ENCODE measurements around the gene VDAC2.

DNA sequence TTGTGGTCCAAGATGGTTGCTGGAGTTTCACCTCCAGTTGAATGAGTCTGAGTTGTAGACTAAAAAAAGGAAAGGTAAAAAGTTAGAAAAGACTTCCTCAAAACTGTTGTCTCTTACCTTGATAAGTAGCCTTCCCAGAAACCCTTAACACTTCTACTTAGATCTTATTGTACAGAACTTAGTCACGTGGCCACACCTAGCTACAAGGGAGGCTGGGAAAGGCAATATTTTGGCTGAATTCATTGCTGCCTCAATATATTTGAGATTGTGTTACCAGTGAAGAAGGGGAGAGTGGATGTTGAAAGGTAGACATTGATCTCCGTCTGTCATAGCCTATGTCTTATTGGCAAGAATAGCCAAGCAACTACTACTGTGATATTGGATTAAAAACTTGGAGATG lies 35.5 kb upstream of the VDAC2 start:
- TF ChIP-seq, protein P1, sequence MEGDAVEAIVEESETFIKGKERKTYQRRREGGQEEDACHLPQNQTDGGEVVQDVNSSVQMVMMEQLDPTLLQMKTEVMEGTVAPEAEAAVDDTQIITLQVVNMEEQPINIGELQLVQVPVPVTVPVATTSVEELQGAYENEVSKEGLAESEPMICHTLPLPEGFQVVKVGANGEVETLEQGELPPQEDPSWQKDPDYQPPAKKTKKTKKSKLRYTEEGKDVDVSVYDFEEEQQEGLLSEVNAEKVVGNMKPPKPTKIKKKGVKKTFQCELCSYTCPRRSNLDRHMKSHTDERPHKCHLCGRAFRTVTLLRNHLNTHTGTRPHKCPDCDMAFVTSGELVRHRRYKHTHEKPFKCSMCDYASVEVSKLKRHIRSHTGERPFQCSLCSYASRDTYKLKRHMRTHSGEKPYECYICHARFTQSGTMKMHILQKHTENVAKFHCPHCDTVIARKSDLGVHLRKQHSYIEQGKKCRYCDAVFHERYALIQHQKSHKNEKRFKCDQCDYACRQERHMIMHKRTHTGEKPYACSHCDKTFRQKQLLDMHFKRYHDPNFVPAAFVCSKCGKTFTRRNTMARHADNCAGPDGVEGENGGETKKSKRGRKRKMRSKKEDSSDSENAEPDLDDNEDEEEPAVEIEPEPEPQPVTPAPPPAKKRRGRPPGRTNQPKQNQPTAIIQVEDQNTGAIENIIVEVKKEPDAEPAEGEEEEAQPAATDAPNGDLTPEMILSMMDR (IDR thresholded peaks at IDR 0.05): no peak
- TF ChIP-seq POLR2A (IDR thresholded peaks at IDR 0.05): no peak
- no peak for TF ChIP-seq EP300 (IDR thresholded peaks at IDR 0.05)
